ENCODE measurements around the gene FMNL2. TPM values are rescaled to one million over a fixed set of nuclear protein-coding genes. Genes with fewer than 3 reads are reported as not detected.

The FMNL2 gene
- total RNA-seq, 1 donor from 2014 or later = 24.7 TPM

DNA sequence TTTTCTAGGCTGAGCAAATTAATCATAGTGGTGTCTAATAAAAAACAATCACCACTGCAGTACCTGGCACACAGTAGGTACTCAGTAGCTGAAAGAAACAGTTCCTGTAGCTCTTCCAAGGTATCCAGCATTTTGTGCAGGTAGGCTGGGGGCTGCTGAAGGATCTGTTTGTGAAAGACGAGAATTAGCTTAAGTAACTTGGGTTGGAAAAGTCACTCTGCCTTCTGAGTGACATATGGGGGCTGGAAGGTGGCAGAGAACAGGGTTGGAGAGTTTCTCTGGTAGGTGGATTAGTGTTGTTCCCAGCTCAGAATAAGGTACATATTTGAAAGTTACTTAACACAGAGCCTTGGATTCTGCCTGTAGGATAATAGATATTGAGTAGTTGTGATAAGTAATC lies 72.8 kb downstream of the FMNL2 start:
- Histone ChIP-seq H3K27me3 (ENCODE audit: control insufficient read depth, insufficient read depth, low read length) (no peaks in the 10 kb centered on the region), H3K36me3 (ENCODE audit: control insufficient read depth, insufficient read depth, low read length) (no peaks in the 10 kb centered on the region), H3K4me3 (ENCODE audit: low read depth, low read length) (no peak overlapping the region)
- DNase-seq (ENCODE audit: low read depth) (no peak), FAIRE-seq (no peak)
- TF ChIP-seq, protein P1, sequence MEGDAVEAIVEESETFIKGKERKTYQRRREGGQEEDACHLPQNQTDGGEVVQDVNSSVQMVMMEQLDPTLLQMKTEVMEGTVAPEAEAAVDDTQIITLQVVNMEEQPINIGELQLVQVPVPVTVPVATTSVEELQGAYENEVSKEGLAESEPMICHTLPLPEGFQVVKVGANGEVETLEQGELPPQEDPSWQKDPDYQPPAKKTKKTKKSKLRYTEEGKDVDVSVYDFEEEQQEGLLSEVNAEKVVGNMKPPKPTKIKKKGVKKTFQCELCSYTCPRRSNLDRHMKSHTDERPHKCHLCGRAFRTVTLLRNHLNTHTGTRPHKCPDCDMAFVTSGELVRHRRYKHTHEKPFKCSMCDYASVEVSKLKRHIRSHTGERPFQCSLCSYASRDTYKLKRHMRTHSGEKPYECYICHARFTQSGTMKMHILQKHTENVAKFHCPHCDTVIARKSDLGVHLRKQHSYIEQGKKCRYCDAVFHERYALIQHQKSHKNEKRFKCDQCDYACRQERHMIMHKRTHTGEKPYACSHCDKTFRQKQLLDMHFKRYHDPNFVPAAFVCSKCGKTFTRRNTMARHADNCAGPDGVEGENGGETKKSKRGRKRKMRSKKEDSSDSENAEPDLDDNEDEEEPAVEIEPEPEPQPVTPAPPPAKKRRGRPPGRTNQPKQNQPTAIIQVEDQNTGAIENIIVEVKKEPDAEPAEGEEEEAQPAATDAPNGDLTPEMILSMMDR (IDR thresholded peaks at IDR 0.05; ENCODE audit: insufficient read depth, low read length, severe bottlenecking) = no peak

DNA sequence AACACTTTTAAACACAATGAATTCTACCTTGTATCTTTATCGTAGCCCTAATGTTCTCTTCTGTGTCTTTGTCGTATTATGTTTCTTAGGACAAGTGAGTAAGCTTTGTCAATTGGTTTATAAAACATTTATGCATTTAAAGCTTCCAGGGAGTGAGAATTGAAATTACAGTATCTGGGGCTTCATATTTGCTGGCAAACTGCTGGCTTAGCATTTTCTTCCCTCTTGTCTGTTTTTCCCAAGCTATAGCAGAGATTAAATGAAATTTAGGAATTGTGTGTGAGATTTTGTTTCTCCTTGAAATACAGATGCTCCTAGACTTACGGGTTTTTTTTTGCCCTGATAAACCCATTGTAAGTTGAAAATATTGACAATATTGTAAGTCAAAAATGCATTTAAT lies 73.3 kb downstream of the FMNL2 start:
- Histone ChIP-seq H3K27me3 (ENCODE audit: control insufficient read depth, insufficient read depth, low read length) (no peaks in the 10 kb centered on the region), H3K4me3 (ENCODE audit: low read depth, low read length) (no peak overlapping the region), H3K36me3 (ENCODE audit: control insufficient read depth, insufficient read depth, low read length) (no peaks in the 10 kb centered on the region)
- DNase-seq (ENCODE audit: low read depth) (no peak), FAIRE-seq (no peak)
- TF ChIP-seq, protein P1 (IDR thresholded peaks at IDR 0.05; ENCODE audit: insufficient read depth, low read length, severe bottlenecking) = no peak

DNA sequence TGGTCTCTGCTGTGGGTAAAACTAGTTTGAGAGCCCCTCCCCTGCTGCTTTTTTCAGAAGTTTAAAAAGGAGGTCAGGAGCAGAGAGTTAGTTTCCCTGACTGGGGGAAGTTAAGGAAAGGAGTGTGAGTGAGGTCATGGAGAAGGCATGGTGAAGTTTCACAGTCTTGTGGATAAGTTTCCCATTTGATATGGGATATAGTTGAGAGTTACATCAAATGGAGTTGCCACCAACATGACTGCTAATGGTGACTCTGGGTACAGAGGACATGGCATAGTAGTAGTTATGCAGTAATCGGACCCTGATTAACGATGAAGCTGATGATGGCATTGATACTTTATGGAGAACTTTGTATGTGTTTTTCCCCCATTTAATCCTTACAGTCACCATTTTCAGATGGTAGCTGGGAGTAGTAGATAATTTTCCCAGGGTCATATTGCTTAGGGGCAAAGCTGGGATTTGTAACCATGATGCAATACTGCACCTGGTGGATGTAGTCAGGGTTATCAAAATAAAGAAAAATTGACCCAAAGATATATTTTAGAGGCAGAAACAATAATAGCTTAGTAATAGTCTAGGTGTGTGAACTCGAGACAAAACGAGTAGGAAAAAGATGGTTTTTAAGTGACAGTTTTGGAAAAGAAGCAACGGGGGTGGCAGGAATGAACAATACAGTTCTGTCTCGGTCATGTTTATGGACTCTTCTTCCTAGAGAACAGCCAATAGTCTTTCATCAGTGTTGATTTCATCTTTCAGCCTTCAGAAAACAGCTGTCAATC lies 74.6 kb downstream of the FMNL2 start:
- Histone ChIP-seq H3K27me3 (ENCODE audit: control insufficient read depth, insufficient read depth, low read length) (no peaks in the 10 kb centered on the region), H3K36me3 (ENCODE audit: control insufficient read depth, insufficient read depth, low read length) (no peaks in the 10 kb centered on the region), H3K4me3 (ENCODE audit: low read depth, low read length) (no peak overlapping the region)
- DNase-seq (ENCODE audit: low read depth) (no peak), FAIRE-seq (no peak)
- TF ChIP-seq, protein P1 (IDR thresholded peaks at IDR 0.05; ENCODE audit: insufficient read depth, low read length, severe bottlenecking) = no peak

DNA sequence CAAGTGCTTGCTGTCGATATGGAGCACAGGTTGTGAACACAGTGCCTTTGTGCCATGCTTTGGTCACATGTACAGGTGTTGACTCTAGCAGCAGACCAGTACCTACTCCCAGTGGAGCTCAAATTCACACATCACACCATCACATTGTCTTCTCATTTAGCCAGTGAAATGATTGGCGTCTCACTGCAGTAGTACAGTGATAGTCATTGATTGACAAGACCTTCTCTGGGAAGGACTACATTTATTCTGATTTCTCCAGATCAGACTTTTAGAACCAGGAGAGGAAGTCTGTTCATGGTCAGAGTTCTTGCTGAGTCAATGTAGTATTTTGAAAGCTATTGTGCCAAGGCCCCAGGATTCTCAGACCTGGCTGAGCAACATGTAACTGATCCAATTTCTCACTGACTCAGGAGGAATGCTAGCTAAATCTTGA lies 75.2 kb downstream of the FMNL2 start:
- no peaks in the 10 kb centered on the region for H3K27me3 ChIP-seq (ENCODE audit: control insufficient read depth, insufficient read depth, low read length)
- H3K36me3 ChIP-seq (ENCODE audit: control insufficient read depth, insufficient read depth, low read length) = no peaks in the 10 kb centered on the region
- FAIRE-seq = no peak
- TF ChIP-seq, protein P1 (IDR thresholded peaks at IDR 0.05; ENCODE audit: insufficient read depth, low read length, severe bottlenecking) = no peak
- no peak overlapping the region for H3K4me3 ChIP-seq (ENCODE audit: low read depth, low read length)
- peak; percentile 72 for DNase-seq (ENCODE audit: low read depth)

DNA sequence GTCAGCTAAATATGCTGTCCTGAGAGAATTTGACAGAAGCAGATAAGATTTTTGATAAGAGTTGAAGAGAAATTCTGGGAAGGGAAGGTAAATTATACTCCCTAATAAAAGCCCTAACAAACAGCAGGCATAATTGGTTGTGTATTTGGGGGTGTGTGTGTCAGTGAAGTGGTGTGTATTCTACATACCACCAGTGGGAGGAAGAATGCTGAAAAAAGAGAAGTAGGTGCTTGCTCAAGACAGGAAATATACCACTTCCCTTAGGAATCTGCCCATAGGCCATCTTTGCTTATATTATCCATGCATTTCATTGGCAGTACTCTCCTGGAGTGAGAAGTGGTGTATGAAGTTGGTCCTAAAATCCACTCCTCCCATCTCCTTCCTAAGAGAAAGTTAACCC lies 76.2 kb downstream of the FMNL2 start:
- Histone ChIP-seq H3K27me3 (ENCODE audit: control insufficient read depth, insufficient read depth, low read length) (no peaks in the 10 kb centered on the region), H3K4me3 (ENCODE audit: low read depth, low read length) (no peak overlapping the region), H3K36me3 (ENCODE audit: control insufficient read depth, insufficient read depth, low read length) (no peaks in the 10 kb centered on the region)
- FAIRE-seq (no peak), DNase-seq (ENCODE audit: low read depth) (peak; percentile 62)
- TF ChIP-seq, protein P1 (IDR thresholded peaks at IDR 0.05; ENCODE audit: insufficient read depth, low read length, severe bottlenecking) = no peak
